PC-9 (cell line): ENCODE measurements around the gene ZC3H11A.

Source experiments
- EZH2 ChIP-seq: fragments of 200-600 bp; sonication (generic); IDR thresholded peaks from 2 replicates; pipeline ENCODE4 v1.8.0; 2017; ENCODE audit warnings: antibody characterized with exemption, low read depth
- TF ChIP-seq, protein P1 (sequence below): fragments of 200-600 bp; sonication (generic); conservative IDR thresholded peaks from 2 replicates; pipeline ENCODE4 v1.6.1; 2017; ENCODE audit warnings: mixed run types, antibody characterized with exemption, mild to moderate bottlenecking, moderate library complexity

- TF ChIP-seq, protein P1, sequence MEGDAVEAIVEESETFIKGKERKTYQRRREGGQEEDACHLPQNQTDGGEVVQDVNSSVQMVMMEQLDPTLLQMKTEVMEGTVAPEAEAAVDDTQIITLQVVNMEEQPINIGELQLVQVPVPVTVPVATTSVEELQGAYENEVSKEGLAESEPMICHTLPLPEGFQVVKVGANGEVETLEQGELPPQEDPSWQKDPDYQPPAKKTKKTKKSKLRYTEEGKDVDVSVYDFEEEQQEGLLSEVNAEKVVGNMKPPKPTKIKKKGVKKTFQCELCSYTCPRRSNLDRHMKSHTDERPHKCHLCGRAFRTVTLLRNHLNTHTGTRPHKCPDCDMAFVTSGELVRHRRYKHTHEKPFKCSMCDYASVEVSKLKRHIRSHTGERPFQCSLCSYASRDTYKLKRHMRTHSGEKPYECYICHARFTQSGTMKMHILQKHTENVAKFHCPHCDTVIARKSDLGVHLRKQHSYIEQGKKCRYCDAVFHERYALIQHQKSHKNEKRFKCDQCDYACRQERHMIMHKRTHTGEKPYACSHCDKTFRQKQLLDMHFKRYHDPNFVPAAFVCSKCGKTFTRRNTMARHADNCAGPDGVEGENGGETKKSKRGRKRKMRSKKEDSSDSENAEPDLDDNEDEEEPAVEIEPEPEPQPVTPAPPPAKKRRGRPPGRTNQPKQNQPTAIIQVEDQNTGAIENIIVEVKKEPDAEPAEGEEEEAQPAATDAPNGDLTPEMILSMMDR = no peak
- no peak for TF ChIP-seq EZH2
These were observed 18.3 kb downstream of the ZC3H11A start for GRCh38 chr1:203813581-203814341.
